ENCODE results near the gene GOLGA3.

GRCh38 chr12:132764231-132764630 is 64.4 kb downstream of the GOLGA3 start:
- no peak for TF ChIP-seq CTCF (conservative IDR thresholded peaks at IDR 0.05; ENCODE audit: low read length)
- no peak for TF ChIP-seq EZH2phosphoT487 (IDR thresholded peaks at IDR 0.05; ENCODE audit: borderline replicate concordance)

Data from Loucy (cell line).